Measurements from ENCODE around the gene GNB1L.
"Not testable (repeated sequence)": the region's sequence is repeated elsewhere in the genome, so short reads cannot be mapped to it uniquely, and the experiment has no call there.

Gene GNB1L

GRCh38 chr22:19799322-19800190 lies 55.1 kb downstream of the GNB1L start:
- in situ Hi-C loops (cut with MboI; ENCODE audit: low sequenced_read_pairs) = no loop called here

- in situ Hi-C loops (cut with MboI; ENCODE audit: low sequenced_read_pairs) = no loop called here
These were observed 55.8 kb downstream of the GNB1L start for GRCh38 chr22:19798891-19799293.

- in situ Hi-C loops (cut with MboI; ENCODE audit: low sequenced_read_pairs) = no loop called here
These were observed 56.5 kb downstream of the GNB1L start for GRCh38 chr22:19798003-19798665.

GRCh38 chr22:19797086-19798002 lies 57.3 kb downstream of the GNB1L start:
- in situ Hi-C loops (cut with MboI; ENCODE audit: low sequenced_read_pairs) = no loop called here

GRCh38 chr22:19796160-19796559 lies 58.5 kb downstream of the GNB1L start:
- in situ Hi-C loops (cut with MboI; ENCODE audit: low sequenced_read_pairs) = no loop called here

GRCh38 chr22:19795617-19796008 lies 59.1 kb downstream of the GNB1L start:
- in situ Hi-C loops (cut with MboI; ENCODE audit: low sequenced_read_pairs) = no loop called here

- in situ Hi-C loops (cut with MboI; ENCODE audit: low sequenced_read_pairs) = no loop called here
These were observed 60.9 kb downstream of the GNB1L start for GRCh38 chr22:19793661-19794310.

- in situ Hi-C loops (cut with MboI; ENCODE audit: low sequenced_read_pairs) = no loop called here
These were observed 61.5 kb downstream of the GNB1L start for GRCh38 chr22:19793161-19793560.

GRCh38 chr22:19792383-19792896 lies 62.2 kb downstream of the GNB1L start:
- in situ Hi-C loops (cut with MboI; ENCODE audit: low sequenced_read_pairs) = not testable (repeated sequence)

- in situ Hi-C loops (cut with MboI; ENCODE audit: low sequenced_read_pairs) = no loop called here
These were observed 62.8 kb downstream of the GNB1L start for GRCh38 chr22:19791894-19792293.

GRCh38 chr22:19791243-19791642 lies 63.4 kb downstream of the GNB1L start:
- in situ Hi-C loops (cut with MboI; ENCODE audit: low sequenced_read_pairs) = no loop called here

GRCh38 chr22:19789828-19790227 lies 64.8 kb downstream of the GNB1L start:
- in situ Hi-C loops (cut with MboI; ENCODE audit: low sequenced_read_pairs) = no loop called here

GRCh38 chr22:19789406-19789805 lies 65.3 kb downstream of the GNB1L start:
- in situ Hi-C loops (cut with MboI; ENCODE audit: low sequenced_read_pairs) = no loop called here

- in situ Hi-C loops (cut with MboI; ENCODE audit: low sequenced_read_pairs) = no loop called here
These were observed 65.9 kb downstream of the GNB1L start for GRCh38 chr22:19788661-19789225.

- in situ Hi-C loops (cut with MboI; ENCODE audit: low sequenced_read_pairs) = no loop called here
These were observed 66.9 kb downstream of the GNB1L start for GRCh38 chr22:19787849-19788141.

- in situ Hi-C loops (cut with MboI; ENCODE audit: low sequenced_read_pairs) = no loop called here
These were observed 67.5 kb downstream of the GNB1L start for GRCh38 chr22:19786959-19787848.

- in situ Hi-C loops (cut with MboI; ENCODE audit: low sequenced_read_pairs) = no loop called here
These were observed 68.4 kb downstream of the GNB1L start for GRCh38 chr22:19786264-19786585.

- in situ Hi-C loops (cut with MboI; ENCODE audit: low sequenced_read_pairs) = no loop called here
These were observed 69.0 kb downstream of the GNB1L start for GRCh38 chr22:19785461-19786263.

Measured in HL-60/S4 treated with phorbol 12-myristate 13-acetate at 8.2 ng/mL for 4 days and 3 days (cell line).